DND-41 (cell line): Measurements from ENCODE around the gene TNFRSF19.

Experiments
- ATAC-seq: fragments of 200-7000 bp; cut with Tn5 transposase; 3 replicates; pipeline ENCODE4 v1.9.1; 2021; ENCODE audit warnings: low read depth; ENCODE audit not compliant: insufficient read depth
- DNase-seq: peaks from one replicate; pipeline ENCODE4 v3.0.0-alpha.2; 2020
- H2AFZ ChIP-seq: 2 replicates; pipeline ENCODE4 v1.6.0; 2012; ENCODE audit warnings: low read depth, low read length
- H3K27ac ChIP-seq: 2 replicates; pipeline ENCODE4 v1.5.1; 2012; ENCODE audit warnings: low read length, inconsistent platforms
- H3K27me3 ChIP-seq: fragments of 200-600 bp; sonication (generic); 2 replicates; pipeline ENCODE4 v1.6.0; 2012; ENCODE audit warnings: low read length, mild to moderate bottlenecking, inconsistent platforms; ENCODE audit not compliant: insufficient read depth, poor library complexity
- H3K36me3 ChIP-seq: 2 replicates; pipeline ENCODE4 v1.5.1; 2012; ENCODE audit warnings: low read length, inconsistent platforms; ENCODE audit not compliant: insufficient read depth
- H3K4me1 ChIP-seq: 2 replicates; pipeline ENCODE4 v1.5.1; 2012; ENCODE audit warnings: mild to moderate bottlenecking, low read length; ENCODE audit not compliant: insufficient read depth
- H3K4me2 ChIP-seq: 2 replicates; pipeline ENCODE4 v1.6.0; 2012; ENCODE audit warnings: mild to moderate bottlenecking, moderate library complexity, low read length, inconsistent platforms; ENCODE audit not compliant: insufficient read depth
- H3K4me3 ChIP-seq, 2 experiments: fragments of 200-600 bp in 1 of 2; shearing (Covaris generic) in 1 of 2; 2 replicates each; pipeline ENCODE4 v1.5.1; 2012 to 2016; ENCODE audit warnings: inconsistent platforms in 2 of 2, low read length in 2 of 2, mild to moderate bottlenecking in 2 of 2, low read depth in 1 of 2, moderate library complexity in 1 of 2
- H3K79me2 ChIP-seq: 2 replicates; pipeline ENCODE4 v1.6.0; 2012; ENCODE audit warnings: low read length, inconsistent platforms; ENCODE audit not compliant: insufficient read depth
- H3K9ac ChIP-seq: 2 replicates; pipeline ENCODE4 v1.6.0; 2012; ENCODE audit warnings: low read depth, mild to moderate bottlenecking, inconsistent platforms, low read length, moderate library complexity
- H3K9me3 ChIP-seq: 2 replicates; pipeline ENCODE4 v1.5.1; 2012; ENCODE audit warnings: low read length, moderate library complexity, mild to moderate bottlenecking, inconsistent platforms; ENCODE audit not compliant: insufficient read depth, severe bottlenecking
- H4K20me1 ChIP-seq: 2 replicates; pipeline ENCODE4 v1.6.0; 2012; ENCODE audit warnings: low read length; ENCODE audit not compliant: insufficient read depth
- EZH2 ChIP-seq: IDR thresholded peaks from 3 replicates; pipeline ENCODE4 v1.6.1; 2012; ENCODE audit warnings: borderline replicate concordance, low read depth, mild to moderate bottlenecking, moderate library complexity, low read length, inconsistent platforms; ENCODE audit not compliant: severe bottlenecking
- TF ChIP-seq, protein P1 (sequence below): IDR thresholded peaks from 2 replicates; pipeline ENCODE4 v1.5.1; 2012; ENCODE audit warnings: borderline replicate concordance, low read length, moderate library complexity, mild to moderate bottlenecking; ENCODE audit not compliant: poor library complexity, severe bottlenecking; ENCODE audit errors: extremely low read depth

The TNFRSF19 gene

DNA sequence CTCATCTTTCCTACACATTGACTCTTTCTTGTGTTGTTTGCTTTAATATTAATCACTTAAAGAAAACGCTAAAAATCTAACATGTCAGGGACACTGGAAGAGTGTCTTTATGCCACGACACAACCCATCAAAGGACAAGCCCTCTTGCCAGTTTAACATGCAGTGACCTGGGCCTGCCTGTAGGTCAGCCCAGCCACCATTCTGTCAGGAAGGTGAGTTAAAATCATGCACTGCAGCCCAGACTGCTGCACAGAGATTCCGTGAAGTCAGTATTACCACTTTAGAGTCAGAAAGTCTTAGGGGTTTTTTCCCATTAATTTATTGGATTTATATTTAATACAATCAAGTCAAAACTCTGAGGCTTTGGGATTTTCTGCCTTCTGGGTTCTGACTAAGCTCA lies 58.0 kb downstream of the TNFRSF19 start:
- Histone ChIP-seq H3K36me3 (no peaks in the 10 kb centered on the region), H3K4me3 (no peak overlapping the region), H3K27me3 (no peaks in the 10 kb centered on the region), H3K27ac (no peak overlapping the region), H3K79me2 (no peaks in the 10 kb centered on the region), H4K20me1 (no peaks in the 10 kb centered on the region), H2AFZ (no peak overlapping the region), H3K4me1 (no peaks in the 10 kb centered on the region), H3K9me3 (no peaks in the 10 kb centered on the region), H3K9ac (no peak overlapping the region), H3K4me2 (no peak overlapping the region)
- ATAC-seq = no peak
- TF ChIP-seq EZH2 = no peak
- TF ChIP-seq, protein P1, sequence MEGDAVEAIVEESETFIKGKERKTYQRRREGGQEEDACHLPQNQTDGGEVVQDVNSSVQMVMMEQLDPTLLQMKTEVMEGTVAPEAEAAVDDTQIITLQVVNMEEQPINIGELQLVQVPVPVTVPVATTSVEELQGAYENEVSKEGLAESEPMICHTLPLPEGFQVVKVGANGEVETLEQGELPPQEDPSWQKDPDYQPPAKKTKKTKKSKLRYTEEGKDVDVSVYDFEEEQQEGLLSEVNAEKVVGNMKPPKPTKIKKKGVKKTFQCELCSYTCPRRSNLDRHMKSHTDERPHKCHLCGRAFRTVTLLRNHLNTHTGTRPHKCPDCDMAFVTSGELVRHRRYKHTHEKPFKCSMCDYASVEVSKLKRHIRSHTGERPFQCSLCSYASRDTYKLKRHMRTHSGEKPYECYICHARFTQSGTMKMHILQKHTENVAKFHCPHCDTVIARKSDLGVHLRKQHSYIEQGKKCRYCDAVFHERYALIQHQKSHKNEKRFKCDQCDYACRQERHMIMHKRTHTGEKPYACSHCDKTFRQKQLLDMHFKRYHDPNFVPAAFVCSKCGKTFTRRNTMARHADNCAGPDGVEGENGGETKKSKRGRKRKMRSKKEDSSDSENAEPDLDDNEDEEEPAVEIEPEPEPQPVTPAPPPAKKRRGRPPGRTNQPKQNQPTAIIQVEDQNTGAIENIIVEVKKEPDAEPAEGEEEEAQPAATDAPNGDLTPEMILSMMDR = no peak
- no peak for DNase-seq

GRCh38 chr13:23628765-23629565 lies 58.8 kb downstream of the TNFRSF19 start:
- Histone ChIP-seq H3K27me3 (no peaks in the 10 kb centered on the region), H3K9ac (no peak overlapping the region), H2AFZ (no peak overlapping the region), H4K20me1 (no peaks in the 10 kb centered on the region), H3K27ac (no peak overlapping the region), H3K9me3 (no peaks in the 10 kb centered on the region), H3K4me2 (no peak overlapping the region), H3K4me1 (no peaks in the 10 kb centered on the region), H3K36me3 (no peaks in the 10 kb centered on the region), H3K79me2 (no peaks in the 10 kb centered on the region), H3K4me3 (no peak overlapping the region)
- ATAC-seq = no peak
- DNase-seq = no peak
- no peak for TF ChIP-seq EZH2
- TF ChIP-seq, protein P1 = no peak

- H3K4me3 ChIP-seq = no peak overlapping the region
- no peaks in the 10 kb centered on the region for H3K79me2 ChIP-seq
- H3K4me2 ChIP-seq = no peak overlapping the region
- no peaks in the 10 kb centered on the region for H4K20me1 ChIP-seq
- H2AFZ ChIP-seq = no peak overlapping the region
- no peak for DNase-seq
- no peak overlapping the region for H3K27ac ChIP-seq
- H3K27me3 ChIP-seq = peaks cover 2% of the 10 kb centered on the region
- no peaks in the 10 kb centered on the region for H3K9me3 ChIP-seq
- no peak for ATAC-seq
- no peaks in the 10 kb centered on the region for H3K4me1 ChIP-seq
- H3K9ac ChIP-seq = no peak overlapping the region
- H3K36me3 ChIP-seq = no peaks in the 10 kb centered on the region
- TF ChIP-seq, protein P1 = no peak
- no peak for TF ChIP-seq EZH2
Measured at GRCh38 chr13:23629566-23630272, 59.5 kb downstream of the TNFRSF19 start.
